Choroid plexus epithelial cell (primary cell): ENCODE data around the gene TCERG1.

Experiments used
- DNase-seq: peaks from one replicate; pipeline ENCODE4 v3.0.0-alpha.2; 2010; ENCODE audit warnings: low read depth
- H3K4me3 ChIP-seq: 2 replicates; pipeline ENCODE4 v1.5.1; 2011; ENCODE audit warnings: low read depth, mild to moderate bottlenecking, control low read depth, low read length, moderate library complexity
- TF ChIP-seq, protein P1 (sequence below): conservative IDR thresholded peaks from 2 replicates; pipeline ENCODE4 v1.5.1; 2011; ENCODE audit warnings: low read depth, mild to moderate bottlenecking, control low read depth, inconsistent platforms, low read length, moderate library complexity

Gene TCERG1

DNA sequence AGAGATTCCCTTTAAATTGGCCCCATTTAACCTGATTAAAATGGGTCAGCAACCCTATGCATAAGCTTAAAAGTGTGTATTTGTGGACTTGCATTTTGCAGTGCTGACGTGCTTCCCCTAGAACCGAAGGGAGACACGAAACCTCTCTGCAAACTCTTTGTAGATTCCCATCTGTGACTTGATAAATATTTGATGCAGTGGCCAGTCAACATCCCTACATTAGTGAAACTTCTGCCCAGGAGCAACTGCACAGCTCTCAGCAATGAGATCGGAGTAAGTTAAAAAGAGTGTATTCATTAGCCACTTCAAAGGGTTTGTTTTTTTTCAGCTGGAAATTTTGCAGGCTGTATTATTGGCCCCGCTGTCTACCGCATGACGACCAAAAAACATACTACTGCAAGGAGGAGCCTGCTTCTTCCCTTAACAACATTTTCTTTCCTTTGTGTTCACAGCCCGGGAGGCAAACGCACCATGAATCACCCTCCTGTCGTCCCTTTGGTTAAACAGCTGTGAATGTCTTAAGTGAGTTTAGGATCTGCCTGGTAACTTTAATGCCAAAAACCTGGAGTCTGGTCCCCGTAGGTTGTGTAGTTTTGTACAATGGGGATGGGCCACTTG lies 38.0 kb upstream of the TCERG1 start:
- H3K4me3 ChIP-seq, result no peak overlapping the region
- DNase-seq, result peak; percentile 58
- TF ChIP-seq, protein P1, sequence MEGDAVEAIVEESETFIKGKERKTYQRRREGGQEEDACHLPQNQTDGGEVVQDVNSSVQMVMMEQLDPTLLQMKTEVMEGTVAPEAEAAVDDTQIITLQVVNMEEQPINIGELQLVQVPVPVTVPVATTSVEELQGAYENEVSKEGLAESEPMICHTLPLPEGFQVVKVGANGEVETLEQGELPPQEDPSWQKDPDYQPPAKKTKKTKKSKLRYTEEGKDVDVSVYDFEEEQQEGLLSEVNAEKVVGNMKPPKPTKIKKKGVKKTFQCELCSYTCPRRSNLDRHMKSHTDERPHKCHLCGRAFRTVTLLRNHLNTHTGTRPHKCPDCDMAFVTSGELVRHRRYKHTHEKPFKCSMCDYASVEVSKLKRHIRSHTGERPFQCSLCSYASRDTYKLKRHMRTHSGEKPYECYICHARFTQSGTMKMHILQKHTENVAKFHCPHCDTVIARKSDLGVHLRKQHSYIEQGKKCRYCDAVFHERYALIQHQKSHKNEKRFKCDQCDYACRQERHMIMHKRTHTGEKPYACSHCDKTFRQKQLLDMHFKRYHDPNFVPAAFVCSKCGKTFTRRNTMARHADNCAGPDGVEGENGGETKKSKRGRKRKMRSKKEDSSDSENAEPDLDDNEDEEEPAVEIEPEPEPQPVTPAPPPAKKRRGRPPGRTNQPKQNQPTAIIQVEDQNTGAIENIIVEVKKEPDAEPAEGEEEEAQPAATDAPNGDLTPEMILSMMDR, result no peak

DNA sequence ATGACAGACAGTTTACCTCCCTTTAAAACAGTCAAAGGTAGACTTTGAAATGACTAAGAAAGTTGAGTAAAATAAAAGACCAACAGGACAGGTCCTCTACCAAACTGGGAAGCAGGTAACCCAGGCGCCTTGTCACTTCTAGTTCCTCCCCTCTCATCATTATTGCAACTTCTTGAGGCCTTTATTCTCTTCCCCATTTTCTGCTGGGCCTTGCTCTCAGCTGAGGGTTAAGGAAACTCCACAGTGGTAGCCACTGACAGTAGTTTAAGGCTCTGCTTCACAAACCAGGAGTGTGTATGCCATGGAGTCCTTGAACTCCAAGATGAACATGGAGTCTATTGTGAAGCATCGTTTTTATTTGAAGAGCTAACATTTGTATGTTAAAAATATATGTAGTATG lies 36.9 kb upstream of the TCERG1 start:
- DNase-seq, result no peak
- no peak overlapping the region for H3K4me3 ChIP-seq
- TF ChIP-seq, protein P1, result no peak

DNA sequence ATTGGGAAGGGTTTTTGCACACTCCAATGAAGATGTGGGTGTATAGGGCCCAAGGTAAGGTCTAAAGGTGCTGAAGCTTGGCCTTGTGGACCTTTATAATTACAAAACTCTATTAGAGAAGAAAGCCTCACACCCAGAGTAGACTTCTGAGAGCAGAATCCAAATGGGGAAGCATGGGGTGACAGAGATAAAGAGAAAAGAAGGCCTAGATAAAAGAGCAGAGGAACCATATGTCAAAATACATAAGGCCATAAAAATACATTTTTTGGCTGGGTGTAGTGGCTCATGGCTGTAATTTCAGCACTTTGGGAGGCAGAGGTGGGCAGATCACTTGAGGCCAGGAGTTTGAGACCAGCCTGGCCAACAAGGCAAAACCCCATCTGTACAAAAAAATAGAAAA lies 27.4 kb upstream of the TCERG1 start:
- no peak for DNase-seq
- TF ChIP-seq, protein P1, result no peak

GRCh38 chr5:146425023-146425422 lies 22.1 kb upstream of the TCERG1 start:
- no peak overlapping the region for H3K4me3 ChIP-seq
- TF ChIP-seq, protein P1, result no peak
- no peak for DNase-seq

More for the DNA sequence above, 27.4 kb upstream of the TCERG1 start:
- no peak overlapping the region for H3K4me3 ChIP-seq

DNA sequence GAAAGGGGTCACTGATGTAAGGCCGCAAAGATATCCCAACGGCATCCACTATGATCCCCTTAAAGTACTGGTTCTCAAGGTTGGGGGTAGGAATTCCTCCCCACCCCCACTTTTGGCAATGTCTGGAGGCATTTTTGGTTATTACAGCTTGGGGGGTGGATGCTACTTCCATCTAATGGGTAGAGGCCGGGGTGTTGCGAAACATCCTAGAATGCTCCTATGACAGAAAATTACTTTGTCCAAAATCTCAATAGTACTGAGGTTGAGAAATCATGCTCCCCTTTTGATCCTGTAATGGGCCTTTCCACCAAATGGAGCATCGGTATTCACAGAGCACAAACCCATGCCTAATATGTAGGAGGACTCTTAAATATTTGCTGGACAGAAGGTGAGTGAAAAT lies 20.8 kb upstream of the TCERG1 start:
- TF ChIP-seq, protein P1, result no peak

GRCh38 chr5:146426853-146427618 lies 20.1 kb upstream of the TCERG1 start:
- TF ChIP-seq, protein P1, result peak; percentile 61
- no peak overlapping the region for H3K4me3 ChIP-seq
- peak; percentile 68 for DNase-seq

More for the DNA sequence above, 20.8 kb upstream of the TCERG1 start:
- DNase-seq, result no peak
- no peak overlapping the region for H3K4me3 ChIP-seq

DNA sequence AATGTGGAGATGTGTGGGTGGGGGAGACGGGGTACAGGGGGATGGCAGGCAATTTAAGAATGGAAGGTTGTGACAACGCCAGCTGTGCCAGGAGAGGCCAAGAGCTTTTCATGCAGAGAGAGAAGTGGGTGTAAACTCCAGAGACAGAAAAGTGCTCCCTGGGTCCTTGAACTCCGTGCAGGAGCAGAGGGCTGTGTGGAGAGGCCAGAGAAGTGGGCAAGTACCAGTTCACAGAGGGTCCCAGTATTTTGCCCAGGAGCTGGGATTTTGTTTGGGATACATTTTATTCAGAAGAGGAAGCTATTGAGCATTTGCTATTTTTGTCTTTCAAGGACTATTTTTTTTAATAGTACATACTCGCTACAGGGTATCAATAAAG lies 19.5 kb upstream of the TCERG1 start:
- H3K4me3 ChIP-seq, result no peak overlapping the region
- DNase-seq, result no peak
- TF ChIP-seq, protein P1, result no peak
